ENCODE measurements around the gene GNAO1.

DNA sequence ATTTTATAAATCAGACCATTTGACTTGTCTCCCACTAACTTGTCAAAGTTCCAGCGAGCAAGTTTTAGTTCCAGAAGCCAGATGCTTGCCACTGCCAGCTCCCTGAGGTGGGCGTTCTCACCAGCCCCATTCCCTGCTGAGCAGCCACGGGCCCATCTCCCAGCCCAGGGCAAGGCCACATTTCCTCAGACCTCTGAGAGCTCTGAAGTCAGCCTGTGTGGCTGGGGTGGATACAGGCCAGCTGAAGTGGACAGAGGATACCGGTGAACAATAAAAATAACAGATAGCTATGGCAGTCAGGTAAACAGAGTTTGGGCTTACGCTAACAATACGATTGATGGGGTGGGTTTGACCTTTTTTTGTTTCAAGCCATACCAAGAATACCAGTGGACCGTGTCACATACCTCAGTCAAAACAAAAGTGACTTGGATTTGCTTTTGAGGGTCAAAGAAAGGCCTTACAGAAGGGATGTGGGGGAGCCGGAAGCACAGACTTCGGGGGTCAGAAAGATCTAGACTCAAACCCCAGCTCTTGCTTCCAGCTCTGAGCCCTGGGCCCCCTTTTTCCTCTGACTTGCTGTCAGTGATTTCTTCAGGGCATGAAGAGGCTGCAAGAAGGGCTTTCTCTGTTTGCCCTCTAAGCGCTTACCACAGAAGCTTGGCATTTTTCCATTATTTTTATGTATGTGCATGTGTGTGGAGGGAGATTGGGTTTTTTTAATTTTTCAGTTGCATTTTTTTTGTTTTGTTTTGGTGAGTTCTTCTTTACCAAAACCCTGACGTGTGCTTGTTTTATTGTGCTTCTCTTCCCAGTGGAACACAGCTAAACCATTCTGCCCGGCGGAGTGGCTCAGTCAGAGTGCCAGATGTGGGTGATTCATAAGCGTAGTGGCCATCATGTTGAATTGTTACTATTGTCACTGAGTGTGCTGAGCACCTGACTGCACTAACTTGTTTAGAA, 109.9 kb downstream of the GNAO1 start:
- TF ChIP-seq, protein P1, sequence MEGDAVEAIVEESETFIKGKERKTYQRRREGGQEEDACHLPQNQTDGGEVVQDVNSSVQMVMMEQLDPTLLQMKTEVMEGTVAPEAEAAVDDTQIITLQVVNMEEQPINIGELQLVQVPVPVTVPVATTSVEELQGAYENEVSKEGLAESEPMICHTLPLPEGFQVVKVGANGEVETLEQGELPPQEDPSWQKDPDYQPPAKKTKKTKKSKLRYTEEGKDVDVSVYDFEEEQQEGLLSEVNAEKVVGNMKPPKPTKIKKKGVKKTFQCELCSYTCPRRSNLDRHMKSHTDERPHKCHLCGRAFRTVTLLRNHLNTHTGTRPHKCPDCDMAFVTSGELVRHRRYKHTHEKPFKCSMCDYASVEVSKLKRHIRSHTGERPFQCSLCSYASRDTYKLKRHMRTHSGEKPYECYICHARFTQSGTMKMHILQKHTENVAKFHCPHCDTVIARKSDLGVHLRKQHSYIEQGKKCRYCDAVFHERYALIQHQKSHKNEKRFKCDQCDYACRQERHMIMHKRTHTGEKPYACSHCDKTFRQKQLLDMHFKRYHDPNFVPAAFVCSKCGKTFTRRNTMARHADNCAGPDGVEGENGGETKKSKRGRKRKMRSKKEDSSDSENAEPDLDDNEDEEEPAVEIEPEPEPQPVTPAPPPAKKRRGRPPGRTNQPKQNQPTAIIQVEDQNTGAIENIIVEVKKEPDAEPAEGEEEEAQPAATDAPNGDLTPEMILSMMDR (IDR thresholded peaks at IDR 0.05) = no peak
- TF ChIP-seq POLR2A (IDR thresholded peaks at IDR 0.05) = no peak
